SIG-M5 treated with dmso at 0.1 percent for 504 hours (cell line): Measurements from ENCODE around the gene ATN1.
A peak's percentile ranks its signal among the peaks of the same experiment; 100 is the strongest.

Source experiments
- DNase-seq: peaks from one replicate; lab custom pipeline; 2025; ENCODE audit not compliant: unreplicated experiment; lab: John Stamatoyannopoulos, UW

Gene ATN1

DNA sequence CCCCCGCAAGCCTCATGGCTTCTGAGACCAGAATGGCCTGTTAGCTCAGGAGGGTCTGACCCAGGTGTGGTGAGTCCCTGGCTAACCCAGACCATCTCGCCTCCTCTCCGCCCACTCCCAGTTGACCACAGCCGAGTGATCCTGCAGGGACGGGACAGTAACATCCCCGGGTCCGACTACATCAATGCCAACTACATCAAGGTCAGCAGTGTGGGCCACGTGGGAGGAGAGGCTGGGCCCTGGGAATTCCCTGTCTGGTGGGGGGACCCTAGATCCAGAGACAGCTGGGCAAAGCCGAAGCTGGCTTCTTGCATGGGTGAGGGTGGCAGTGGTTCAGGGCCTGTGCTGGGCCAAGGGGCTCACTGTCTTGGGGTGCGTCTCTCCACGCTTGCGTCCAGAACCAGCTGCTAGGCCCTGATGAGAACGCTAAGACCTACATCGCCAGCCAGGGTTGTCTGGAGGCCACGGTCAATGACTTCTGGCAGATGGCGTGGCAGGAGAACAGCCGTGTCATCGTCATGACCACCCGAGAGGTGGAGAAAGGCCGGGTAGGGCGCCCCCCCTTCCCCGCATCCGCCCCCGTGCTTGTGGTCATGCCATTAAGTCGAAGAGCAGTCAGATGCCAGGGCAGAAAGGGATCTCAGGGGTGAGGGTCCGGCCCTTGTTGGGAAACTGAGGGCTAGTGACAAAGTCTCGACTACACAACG, 28.4 kb downstream of the ATN1 start:
- DNase-seq, result no peak

DNA sequence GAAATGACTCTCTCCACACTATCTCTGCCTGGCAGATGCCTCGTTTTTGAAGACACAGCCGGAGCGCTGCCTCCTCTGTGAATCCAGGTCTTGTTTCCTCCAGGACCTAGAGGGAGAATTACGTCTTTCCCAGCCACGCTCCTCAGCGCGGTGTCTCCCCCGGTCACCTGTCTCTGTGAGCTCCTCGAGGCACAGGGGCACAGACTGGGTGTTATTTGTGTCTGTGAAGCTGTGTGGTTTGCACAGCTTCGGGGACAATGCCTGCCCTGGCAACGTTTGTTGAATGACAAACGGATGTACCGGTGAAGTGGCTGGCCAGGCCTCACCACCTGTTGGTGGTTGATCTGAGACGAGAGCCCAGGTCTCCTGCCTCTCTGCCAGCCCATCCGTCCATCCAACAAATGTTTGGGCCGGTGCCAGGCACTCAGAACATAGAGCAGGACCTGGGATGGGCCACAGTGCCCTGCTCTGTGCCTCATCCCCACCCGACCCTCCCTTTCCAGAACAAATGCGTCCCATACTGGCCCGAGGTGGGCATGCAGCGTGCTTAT, 29.5 kb downstream of the ATN1 start:
- no peak for DNase-seq

DNA sequence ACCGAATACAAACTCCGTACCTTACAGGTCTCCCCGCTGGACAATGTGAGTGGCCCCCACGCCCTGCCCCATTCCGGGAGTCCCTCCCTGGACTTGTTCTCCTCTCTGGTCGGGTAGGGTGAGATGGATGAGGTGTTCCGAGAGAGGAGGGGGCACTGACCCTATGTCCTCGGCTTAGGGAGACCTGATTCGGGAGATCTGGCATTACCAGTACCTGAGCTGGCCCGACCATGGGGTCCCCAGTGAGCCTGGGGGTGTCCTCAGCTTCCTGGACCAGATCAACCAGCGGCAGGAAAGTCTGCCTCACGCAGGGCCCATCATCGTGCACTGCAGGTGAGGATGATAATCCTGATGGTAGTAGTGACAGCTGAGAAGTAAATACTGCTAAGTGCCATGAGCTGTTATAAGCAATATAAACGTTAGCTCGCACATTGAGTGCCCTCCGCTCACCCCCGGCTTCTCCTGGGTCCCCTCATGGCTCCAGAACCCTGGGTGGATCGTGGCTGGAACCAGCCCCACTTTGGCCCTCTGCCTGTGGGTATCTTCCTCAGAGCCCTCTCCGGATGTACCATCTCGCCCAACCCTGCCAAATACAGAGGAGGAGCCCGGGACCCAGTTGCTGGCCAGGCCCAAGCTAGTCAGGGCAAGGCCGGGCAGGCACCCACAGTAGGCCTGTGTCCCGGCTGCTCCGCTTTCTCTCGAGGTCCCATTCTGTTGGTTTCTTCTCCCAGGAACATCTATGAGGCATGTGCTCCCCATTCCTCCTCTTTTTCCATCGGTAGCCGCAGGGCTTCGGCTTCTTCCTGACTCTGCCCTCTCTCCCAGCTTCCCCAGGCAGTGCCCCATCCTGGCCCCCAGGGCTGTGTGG, 30.2 kb downstream of the ATN1 start:
- no peak for DNase-seq

DNA sequence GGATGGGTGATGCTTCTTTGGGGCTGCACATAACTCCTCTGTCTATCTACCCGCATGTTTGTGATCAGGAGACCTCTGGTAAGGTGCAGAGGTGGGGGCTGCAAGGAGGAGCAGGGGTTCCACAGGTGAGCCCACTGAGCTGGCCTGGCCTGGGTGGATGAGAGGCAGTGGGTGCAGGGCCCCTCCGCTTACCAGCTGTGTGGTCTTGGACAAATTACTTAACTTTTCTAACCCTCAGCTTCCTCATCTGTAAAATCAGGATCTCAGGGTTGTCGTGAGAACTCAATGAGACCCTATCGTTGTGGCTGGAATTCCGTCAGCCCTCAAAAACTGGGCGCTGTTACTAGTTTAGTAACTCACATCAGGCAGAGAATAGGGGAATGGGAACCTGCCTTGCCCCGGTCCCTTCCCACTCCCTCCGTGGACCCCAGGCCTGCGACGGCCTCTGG, 30.9 kb downstream of the ATN1 start:
- peak; percentile 84 for DNase-seq

DNA sequence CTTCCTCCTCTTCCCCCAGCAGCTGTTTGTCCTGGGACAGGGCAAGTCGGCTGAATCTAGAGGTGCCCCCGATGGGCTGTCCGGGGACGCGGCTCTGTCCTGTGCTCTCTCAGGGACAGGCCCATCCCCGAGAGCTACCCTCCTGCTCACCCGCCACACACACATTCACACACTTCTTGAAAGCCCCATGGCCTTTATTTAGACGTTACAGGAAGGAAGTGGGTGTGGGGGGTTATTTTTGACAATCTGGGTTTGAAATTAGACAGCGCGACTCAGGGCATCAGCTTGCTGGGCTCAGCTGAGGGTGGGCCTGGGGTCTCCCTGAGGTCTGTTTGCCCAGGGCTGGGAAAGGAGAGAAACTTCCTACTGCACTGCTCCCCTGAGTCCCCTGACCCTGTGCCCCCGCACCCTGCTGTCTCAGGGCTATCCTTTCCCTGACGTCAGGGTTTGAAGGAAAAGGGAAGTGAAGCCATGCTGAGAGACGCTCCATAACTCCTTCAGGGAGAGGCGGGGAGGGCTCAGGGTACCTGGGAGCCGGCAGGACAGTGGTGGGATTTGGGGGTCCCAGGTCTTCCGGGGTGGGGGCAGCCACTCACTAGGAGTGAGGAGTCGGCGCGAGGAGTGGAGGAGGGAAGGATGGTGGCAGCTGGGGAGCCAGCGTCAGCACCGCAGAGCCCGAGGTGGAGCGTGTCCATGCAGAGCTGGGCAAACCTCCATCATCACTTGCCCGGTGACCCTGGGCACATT, 31.5 kb downstream of the ATN1 start:
- peak; percentile 92 for DNase-seq

DNA sequence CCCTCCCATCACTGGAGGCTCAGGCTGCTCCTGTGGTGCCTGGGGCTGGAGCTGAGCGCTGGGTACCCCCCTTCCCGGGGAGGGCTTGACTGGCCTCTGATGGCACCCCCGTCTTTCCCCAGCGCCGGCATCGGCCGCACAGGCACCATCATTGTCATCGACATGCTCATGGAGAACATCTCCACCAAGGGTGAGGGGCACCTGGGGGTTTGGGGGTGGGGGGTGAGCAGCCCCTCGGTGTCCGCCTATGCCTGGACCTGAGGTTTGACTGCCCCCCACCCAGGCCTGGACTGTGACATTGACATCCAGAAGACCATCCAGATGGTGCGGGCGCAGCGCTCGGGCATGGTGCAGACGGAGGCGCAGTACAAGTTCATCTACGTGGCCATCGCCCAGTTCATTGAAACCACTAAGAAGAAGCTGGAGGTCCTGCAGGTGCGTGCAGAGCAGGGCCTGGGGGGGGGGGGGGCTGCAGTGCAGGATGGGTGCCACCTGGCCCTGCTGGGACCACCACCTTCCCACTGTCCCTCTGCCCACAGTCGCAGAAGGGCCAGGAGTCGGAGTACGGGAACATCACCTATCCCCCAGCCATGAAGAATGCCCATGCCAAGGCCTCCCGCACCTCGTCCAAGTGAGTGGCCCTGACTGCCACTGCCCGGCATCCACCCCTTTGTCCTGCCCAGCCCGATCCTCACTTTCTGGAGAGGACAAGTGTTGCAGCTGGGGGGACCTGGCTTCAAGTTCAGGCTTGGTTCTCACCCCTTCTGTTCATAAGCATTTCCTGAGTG, 32.2 kb downstream of the ATN1 start:
- no peak for DNase-seq

DNA sequence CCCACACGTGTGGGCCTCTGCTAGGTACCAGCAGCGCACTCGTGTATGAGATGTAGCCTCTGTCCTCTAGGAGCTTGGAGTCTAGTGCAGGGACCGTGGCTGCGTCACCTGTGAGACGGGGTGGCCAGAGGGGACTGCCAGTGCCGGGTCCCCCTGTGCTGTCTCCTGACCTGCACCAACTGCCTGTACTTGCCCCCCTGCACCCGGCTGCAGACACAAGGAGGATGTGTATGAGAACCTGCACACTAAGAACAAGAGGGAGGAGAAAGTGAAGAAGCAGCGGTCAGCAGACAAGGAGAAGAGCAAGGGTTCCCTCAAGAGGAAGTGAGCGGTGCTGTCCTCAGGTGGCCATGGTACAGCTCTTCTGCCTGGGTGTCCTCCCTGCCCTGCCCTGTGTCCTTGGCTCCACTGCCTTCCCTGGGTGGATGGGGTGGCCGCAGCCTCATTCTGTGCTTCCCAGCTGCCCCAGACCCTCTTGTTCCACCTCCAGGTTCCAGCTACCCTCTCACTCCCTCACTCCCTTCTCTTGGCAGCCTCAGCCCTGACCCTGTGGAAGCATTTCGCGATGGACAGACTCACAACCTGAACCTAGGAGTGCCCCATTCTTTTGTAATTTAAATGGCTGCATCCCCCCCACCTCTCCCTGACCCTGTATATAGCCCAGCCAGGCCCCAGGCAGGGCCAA, 33.0 kb downstream of the ATN1 start:
- DNase-seq, result no peak

DNA sequence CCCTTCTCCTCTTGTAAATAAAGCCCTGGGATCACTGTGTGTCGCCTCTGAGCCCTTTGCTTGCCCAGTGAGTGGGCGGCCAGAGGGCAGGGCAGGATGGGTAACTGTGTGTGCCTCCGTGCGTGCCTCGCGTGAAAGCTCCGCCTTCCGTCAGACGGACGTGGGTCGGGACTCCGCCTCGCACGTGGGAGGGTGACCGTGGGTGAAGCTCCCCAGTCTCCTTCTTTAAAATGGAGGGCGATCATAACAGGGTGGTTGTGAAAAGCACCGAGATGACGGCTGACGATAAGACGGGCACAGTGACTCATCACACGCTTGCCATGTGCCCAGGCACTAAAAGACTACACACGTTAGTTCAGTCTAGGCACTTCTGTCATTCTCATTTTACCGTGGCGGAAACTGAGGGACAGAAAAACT, 33.5 kb downstream of the ATN1 start:
- DNase-seq, result peak; percentile 76

DNA sequence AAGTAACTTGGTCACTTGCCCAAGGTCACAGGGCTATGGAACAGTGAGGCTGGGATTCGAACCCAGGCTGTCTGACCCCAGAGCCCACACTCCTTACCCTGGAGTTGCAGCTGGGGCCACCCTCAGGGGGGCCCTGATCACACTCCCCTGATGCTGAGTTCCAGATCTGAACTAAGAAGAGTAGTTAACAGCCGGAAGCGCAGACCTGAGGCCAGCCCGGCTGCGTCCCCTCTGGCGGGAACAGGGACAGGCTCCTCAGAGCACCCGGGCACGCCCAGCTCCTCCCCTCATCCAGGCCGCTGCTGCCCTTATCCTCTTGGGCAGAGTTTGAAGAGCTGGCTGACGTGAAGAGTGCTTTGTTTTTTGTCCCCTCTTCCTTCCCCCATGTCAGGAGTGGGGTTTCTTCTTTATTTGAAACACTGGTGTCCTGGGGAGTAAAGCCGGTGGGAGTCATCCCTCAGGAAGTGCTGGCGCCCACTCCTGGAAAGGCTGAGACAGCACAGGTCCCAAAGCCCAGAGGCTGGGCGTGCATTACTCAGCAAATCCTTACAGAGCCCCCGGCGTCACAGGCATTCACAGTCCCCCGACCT, 34.0 kb downstream of the ATN1 start:
- DNase-seq, result peak; percentile 84

DNA sequence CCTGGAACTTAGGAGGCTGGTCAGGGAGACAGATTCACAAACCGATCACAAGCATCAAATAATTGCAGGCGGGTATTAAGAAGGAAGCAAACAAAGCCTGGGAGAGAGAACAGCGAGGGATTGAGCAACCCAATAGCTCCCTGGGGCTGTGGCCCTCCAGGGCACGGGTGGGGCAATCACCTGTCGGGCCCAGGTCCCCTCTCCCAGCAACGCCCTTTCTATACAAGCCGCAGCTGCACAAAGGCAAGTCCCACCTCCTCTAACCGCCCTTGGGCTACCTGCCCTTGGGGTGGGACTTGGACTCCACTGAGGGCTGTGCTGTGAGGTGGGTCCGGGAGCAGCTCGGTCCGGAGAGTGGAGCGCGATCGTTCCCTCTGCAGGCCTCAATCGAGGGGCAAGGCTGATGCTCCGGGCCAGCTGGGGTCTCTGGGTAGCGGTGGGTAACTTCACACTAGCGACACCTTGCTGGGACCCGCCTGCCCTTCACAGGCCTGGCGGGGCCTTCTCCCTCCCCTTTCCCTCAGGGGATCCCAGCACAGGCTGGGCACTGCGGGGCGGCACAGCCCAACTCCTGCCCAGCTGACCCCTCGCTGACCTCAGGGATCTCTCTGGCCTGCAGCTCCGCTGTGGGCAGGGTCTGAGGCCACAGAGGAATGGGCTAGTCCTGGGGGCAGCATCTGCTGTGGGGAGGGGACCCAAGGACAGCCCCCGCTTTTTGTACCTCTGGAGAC, 34.7 kb downstream of the ATN1 start:
- peak; percentile 84 for DNase-seq

DNA sequence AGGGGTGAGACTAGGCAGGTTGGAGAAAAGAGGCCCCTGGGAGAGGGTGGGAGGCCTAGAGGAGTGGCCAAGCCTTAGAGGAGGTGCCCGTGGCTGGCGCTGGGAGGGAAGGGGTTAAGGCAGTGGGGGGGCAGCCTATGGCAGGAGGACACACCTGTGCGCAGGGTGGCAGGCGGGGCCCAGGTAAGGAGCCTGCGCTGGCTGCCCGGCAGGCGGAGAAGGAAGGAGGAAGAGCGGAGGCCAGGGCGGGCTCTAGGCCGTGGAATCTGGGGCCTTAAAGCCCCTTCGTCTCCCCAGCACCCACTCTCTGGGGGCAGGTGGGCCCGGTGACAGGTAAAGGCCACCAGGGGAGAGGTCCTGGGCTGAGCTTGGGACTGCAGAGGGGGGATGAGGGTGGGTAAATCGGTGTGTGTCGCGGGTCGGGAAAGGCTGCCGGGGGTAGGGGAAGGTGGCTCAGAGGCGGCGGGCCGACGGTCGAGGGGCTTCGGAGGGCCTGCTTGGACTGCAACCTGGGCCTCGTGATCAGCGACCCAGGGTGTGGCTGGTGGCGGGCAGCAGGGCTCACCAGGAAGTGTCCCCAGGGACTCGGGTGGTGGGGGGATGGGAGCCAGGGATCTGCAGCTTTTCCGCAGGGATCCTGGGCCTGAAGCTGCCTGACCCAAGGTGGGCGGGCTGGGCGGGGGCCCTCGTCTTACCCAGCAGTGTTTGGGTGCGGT, 35.4 kb downstream of the ATN1 start:
- no peak for DNase-seq

DNA sequence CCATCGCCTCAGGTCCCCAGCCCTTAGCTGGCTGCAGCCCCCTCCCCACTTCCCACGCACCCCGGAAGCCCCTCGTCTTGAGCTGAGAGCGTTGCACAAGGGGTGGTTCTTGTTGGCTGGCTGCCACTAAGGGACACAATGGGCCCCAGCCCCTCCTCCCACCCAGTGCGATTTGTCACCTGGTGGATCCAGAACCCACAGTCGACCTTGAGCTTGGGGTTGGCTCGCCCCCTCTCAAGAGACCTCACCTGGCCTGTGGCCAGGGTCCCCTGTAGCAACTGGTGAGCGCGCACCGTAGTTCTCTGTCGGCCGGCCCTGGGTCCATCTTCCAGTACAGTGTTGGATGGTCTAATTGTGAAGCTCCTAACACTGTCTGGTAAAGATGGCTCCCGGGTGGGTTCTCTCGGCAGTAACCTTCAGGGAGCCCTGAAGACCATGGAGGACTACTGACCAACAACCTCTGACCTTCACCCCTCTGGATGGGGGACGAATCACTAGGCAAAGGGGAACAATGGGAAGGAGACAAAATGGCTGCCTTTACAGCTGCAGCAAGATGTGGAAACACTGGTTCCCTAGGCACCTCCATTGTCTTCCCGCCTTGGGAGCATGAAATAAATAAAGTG, 36.1 kb downstream of the ATN1 start:
- no peak for DNase-seq

DNA sequence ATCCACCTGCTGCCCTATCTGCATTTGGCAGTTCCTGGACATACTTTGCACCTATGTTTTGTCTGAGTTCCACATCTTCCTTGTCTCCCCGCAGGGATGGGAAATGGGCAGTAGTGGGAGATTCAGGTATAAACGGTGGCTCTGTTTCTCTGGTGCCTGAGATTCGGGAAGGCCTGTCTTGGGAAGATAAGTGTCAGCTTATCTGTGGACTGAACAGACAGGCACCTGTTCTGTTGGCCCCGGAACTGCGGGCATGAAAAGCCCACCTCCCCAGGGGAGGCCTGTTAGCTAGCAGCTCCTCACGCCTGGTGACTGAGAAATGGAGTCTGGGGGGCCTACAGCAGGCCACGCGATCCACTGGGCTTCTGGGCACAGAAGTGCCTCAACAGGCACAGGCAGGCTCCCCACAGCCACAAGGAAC, 36.9 kb downstream of the ATN1 start:
- no peak for DNase-seq

DNA sequence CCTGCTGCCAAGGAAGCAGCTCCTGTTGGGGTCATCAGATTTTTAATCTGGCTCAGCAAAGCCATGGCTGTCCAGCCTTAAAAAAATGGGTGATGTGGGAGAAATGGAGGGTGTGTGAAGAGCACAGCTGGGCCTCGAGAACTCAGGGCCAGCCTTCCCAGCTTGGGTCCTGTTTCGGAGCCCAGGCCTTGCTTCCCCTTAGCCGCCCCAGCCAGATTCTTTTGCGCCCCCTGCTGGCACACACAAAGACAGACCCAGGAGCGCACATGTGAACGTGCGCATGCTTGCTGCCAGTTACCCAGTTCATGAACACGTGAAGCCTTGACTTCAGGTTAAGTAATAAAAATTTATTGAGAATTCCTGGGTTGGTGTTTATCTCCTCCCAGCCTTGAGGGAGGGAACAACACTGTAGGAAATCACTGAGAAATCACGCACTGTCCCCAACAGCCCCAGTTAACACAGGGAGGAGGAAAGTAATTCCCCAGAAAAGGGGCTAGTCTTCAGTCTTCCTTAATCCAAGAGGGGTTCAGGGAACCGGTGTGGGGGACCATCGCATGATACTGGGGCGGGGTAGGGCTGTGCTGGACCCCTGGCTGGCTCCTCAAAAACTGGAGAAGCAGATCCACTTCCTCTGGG, 37.4 kb downstream of the ATN1 start:
- DNase-seq, result peak; percentile 89

DNA sequence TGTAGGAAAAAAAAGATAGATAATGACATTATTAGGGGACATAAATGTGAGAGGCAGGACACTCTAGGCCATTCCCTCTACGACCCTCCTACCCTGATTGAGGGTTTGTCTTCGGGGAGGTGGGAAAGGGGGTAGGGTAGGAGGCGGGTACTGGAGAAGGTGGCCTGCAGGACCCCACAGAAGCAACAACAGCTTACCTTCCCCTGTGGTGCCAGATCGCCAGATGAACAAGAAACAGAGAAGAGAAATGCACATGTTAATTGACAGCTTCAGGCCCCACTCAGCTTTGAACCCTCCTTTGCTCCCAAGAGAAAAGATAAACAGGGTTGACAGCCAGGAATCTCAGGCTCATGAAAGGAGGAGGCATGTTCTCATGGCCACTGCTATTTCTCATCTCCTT, 38.0 kb downstream of the ATN1 start:
- no peak for DNase-seq

DNA sequence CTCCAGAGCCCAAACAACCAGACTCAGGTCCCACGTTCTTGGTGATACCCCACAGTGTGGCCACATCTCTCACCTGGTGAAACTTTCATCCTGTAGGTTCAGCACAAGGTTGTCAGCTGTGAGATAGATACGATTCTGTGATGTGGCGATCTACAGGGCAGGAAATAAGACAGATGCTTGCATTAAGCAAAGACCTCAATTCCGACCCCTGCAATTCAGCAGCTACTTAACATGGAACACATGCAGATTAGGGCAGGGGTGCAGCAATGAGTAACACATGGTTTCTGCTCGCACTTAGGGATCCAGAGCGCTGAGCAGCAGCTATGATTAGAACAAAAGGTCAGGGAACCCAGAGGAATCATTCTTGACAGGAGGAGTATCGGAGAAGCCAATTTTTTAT, 38.6 kb downstream of the ATN1 start:
- no peak for DNase-seq

DNA sequence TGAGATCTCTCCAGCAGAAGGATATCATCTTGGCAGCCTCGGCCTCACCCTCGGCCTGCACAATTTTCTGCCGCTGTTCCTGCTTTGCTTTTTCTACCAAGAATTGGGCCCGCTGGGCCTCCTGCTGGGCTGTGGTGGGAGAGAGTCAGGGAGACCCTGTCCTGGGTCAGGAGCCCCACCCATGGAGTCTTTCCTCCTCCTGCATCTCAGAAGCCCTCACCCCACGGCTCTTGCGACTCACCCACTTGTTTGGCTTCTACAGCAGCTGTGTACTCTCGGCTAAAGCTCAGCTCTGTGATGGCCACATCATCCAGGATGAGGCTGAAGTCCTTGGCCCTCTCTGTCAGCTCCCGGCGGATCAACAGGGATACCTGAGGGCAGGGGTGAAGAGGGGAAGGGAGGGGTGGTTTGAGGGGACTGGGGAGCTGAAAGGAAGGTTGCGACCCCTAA, 39.9 kb downstream of the ATN1 start:
- no peak for DNase-seq
